Activated T-cell treated with anti-CD3 and anti-CD28 coated beads for 48 hours (primary cell): ENCODE measurements around the gene KAT8.
A peak's percentile ranks its signal among the peaks of the same experiment; 100 is the strongest.
"Not testable (repeated sequence)": the region's sequence is repeated elsewhere in the genome, so short reads cannot be mapped to it uniquely, and the experiment has no call there.

Source experiments
- DNase-seq: peaks from one replicate; pipeline ENCODE4 v3.0.0-alpha.2; 2020; ENCODE audit warnings: low read depth

Gene KAT8

DNA sequence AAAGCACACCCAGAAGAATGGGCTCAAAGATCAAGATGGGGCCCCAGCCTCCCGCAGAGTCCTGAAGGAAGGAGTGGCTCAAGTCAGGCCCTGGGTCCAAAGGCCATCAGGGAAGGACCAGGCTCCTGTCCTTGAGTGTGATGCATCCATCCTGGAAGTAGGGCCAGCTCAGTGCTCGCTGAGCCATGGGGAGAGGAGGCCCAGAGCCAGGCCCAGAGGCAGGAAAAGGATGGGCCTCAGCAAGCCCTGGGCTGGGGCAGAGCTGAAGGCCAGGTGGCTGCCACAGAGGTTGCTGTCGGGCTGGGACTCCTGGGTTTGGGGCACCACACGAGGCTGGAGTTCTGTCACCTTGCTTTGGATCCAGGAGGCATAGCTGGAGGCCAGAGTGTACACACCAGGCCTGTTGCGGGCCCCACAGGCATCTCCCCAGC is 14.4 kb downstream of the KAT8 start:
- DNase-seq: no peak

DNA sequence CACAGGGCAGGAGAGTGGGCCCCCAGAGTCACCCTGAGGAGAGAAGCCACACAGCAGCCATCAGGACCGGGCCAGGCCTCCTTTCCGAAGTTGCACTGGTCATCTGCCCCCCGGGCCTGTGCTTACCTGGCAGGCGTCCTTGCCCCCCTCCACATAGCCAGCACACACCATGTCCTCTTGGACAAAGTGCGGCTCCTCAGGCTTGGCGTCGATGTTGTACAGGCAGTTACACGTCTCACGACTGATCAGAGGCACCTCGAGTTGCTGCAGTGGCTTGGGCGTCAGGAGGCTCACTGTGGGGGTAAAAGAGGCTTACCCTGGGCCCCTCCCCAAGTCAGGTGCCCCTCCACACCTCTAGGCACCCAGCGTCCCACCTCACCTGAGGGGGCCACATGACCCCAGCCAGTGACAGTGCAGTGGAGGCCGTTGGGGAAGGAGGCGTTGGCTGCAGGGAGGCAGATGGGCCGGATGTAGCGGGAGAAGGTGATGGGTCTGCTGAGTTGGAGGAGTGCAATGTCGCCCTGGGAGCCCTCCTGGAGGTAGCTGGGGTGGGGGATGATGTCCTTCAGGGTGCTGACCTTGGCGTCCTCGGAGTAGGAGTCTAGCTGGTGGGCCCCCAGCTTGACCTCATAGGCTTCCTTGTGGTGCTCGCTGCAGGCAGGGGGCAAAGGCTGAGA is 15.0 kb downstream of the KAT8 start:
- DNase-seq: no peak

DNA sequence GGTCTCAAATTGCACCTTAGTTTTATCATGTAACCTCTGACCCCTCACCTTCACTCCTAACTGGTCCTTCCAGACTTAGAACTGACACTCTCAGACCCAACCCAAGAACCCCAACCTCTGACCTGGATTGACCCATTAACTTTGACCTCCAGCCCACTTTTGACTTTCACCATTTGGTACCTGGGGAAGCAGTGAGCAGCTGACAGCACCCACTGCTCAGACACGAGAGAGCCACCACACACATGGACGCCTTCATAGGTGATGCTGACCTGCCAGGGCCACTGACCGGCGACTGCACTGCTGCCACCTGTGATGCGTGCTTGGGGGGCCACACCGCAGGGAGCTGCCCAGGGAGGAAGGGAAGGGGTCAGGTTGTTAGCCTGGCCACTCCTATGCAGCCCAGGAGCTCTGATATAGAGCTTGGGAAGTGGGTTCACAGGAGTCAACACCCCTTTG is 15.6 kb downstream of the KAT8 start:
- no peak for DNase-seq

DNA sequence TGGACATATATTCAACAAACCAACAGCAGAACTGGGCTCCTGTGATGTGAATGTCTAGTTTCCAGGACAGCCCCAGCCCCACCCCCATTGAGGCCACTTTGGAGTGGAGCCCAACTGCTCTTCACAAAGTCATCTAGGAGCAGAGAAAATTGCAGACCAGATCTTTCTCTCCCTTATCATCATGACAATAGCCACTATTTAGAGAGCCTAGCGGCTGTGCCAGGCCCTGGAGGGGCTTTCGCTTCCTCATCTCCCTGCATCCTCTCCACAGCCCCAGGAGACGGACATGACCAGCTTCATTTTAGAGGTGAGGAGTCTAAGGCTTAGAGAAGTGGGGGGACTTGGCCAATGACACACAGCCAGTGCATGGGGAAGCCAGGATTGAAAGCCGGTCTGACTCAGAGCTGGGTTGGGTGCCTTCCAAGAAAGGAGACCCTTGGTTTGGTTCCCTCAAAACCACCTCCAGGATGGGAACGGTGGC is 16.7 kb downstream of the KAT8 start:
- no peak for DNase-seq

DNA sequence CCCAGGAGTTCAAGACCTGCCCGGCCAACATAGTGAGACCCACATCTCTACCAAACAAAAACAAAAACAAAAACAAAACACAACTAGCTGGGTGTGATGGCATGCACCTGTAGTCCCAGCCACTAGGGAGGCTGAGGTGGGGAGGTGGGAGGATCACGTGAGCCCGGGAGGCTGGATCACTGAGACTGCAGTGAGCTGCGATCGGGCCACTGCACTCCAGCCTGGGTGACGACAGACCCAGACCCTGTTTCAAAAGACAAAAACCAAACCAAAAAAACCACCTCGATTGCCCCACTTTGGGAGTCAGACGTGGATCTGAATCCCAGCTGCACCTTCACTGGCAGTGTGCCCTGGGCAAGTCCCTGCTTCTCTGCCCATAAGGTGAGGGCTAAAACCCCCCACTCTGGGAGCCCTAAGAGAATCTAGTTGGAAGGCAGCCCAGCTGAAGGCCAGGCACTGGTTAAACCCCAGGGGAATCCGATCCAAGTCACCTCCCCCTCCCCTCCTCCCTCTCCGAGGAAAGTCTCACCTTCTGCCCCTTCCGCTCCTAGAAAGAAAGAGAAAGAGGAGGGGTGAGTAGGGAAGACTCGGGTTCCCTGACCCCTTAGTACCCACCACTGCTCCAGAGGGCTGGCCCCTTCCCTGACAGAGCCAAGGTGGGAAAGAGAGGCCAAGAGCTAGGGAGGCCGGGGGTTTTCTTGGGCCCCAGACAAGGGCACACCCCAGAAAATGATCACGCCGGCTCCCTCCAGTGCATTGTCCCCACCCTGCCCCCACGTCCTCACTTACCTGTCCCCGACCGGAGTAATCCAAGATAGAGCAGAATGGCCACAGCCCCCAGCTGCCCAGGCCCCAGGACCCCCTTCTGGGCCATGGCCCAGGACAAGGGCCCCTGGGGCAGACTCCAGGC is 17.4 kb downstream of the KAT8 start:
- no peak for DNase-seq

DNA sequence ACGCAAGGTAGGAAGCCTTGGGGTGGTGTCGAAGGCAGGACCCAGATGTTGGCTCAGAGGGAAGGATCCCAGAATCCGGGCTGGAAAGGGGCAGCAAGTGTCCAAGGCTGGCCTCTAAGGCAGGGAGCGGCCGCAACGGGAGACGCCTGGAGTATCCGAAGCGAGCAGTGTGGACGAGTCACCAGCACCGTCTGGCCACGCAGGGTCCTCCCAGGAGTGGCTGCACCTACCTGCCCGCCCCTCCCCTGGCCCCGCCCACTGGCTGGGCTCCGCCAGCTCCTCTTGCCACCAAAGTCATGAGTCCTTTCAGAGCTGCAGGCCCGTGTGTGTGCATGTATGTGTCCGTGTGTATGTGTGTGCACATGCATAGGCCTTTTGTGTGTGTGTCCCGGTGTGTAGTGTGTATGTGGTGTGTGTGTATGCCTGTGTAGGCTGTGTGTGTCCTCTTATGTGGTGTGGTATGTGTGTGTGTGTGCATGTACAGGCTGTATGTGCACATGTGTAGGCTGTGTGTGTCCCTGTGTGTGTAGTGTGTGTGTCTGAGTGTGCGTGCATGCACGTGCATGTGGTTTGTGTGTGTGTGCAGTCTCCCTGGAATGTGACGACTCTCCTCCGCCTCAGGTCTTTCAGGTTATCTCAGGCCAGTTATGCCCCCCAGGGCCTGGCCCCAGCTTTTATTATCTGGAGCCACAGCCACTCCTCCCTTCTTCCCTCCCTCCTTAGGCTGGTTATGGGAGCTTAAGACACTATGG is 18.2 kb downstream of the KAT8 start, which contains the start of gene PRSS8:
PRSS8 (minus strand) TSS at position 193 of the 752 bp plus-strand sequence. CDS start 229 bp downstream, outside the sequence.
- DNase-seq: no peak

DNA sequence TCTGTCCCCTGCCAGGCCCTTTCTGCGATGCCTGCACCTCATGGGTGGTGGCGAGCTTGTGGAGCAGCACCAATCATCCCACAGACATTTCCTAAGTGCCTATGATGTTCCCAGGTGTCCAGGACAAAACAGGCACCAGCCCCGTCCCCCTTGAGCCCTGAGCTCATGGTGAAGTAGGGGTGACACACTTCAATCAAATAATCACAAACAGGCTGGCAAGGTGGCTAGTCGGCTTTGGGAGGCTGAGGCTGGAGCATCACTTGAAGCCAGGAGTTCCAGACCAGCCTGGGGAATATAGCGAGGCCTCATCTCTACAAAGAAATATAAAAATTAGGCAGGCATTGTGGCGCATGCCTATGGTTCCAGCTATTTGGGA is 18.8 kb downstream of the KAT8 start:
- no peak for DNase-seq

DNA sequence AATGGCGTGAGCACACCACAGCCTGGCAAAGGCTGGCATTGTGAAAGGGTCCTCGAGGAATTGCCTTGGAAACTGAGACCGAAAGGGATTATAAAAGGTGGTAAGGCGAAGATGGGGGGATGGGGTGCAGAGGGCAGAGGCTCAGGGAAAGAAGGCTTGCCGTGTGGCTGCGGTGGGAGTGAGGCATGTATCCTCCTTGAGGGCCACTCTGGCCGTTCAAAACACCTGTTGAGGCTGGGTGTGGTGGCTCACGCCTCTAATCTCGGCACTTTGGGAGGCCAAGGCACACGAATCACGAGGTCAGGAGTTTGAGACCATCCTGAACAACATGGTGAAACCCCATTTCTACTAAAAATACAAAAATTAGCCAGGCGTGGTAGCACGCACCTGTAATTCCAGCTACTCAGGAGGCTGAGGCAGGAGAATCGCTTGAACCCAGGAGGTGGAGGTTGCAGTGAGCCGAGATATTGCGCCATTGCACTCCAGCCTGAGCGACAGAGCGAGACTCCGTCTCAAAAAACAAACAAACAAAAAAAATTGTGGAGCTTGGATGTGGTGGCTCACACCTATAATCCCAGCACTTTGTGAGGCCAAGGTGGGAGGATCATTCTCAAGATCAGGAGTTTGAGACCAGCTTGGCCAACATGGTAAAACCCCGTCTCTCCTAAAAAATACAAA is 19.5 kb downstream of the KAT8 start:
- not testable (repeated sequence) for DNase-seq

DNA sequence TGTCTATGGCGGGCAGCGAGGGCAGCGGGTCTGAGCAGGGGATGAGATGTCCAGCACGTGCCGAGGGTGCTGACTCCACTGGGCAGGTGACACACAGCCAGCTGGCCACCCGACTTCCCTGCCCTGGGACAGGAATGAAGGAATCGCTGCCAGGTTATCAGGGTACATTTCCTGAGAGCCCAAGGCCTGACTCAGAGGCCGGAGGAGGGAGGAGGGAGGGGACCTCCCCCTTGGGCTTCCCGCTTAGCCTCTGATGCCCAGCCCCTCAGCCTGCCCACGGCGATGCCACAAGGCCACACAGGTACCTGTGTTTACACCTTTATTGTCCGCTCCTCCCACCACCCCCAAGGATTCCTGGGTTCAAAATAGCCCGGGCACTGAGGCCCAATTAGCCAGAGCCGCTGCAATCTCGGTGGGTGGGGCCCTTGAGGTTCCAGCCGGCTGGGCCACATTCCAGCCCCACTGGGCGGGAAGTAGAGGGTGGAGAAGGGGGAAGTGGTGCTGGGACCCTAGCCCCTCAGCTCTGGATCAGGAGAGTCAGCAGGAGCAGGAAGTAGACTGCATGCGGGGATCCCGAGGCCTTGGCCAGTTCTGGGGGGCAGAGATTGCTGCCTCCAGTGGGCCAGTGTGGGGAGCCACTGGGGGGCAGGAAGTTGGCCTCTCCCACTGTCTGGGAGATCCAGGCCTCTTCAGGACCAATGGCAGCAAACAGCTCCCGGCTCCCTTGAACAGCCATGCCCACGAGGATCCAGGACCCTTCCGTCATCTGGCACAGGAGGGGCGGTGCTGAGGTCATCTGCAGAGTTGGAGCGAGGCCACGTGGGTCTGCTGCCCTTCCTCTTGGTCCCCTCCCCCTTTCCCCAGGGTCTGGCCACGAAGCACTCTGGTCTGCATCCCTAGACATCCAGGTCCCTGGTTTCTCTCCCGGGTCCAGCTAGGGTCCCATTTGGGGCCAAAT is 21.4 kb downstream of the KAT8 start:
- no peak for DNase-seq

DNA sequence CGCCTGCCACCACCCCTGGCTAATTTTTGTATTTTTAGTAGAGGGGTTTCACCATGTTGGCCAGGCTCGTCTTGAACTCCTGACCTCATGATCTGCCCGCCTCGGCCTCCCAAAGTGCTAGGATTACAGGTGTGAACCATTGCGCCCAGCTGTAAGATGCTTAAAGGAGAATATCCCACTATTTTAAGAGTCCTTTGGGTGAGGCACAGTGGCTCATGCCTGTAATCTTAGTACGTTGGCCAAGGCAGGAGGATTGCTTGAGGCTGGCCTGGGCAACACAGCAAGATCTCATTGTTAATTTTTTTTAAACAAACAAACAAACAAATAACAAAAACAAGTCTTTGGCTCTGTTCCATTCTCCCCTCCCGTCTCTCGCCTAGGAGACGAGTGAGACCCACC is 23.6 kb downstream of the KAT8 start:
- not testable (repeated sequence) for DNase-seq

DNA sequence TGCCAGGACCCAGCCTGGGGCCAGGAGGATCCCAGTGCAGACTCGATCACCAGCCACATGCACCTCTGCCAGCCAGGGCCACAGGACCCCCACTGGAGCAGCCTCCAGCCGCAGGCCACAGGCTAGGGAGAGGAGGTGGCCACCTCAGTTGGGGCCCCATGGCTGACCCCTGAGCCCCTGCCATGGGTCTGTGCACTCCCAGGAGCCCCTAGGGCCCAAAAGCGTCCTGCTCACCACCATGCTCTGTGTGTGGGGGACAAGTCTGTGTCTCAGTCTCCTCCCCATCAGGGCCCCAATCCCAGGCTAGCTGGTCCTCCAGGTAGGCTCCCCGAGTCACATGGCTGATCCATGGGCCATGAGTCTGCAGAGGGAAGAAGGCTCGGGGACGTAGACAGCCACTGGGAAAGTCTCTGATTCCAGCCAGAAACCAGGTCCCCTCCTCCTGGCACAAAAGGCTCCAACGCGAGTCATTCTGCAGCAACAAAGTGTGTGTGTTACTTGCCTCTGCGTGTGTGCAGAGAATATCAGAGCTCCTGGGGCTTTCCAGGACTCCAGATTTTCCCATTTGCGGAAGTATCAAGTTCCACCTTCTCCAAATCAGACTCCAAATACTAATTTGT is 24.1 kb downstream of the KAT8 start:
- DNase-seq: no peak

DNA sequence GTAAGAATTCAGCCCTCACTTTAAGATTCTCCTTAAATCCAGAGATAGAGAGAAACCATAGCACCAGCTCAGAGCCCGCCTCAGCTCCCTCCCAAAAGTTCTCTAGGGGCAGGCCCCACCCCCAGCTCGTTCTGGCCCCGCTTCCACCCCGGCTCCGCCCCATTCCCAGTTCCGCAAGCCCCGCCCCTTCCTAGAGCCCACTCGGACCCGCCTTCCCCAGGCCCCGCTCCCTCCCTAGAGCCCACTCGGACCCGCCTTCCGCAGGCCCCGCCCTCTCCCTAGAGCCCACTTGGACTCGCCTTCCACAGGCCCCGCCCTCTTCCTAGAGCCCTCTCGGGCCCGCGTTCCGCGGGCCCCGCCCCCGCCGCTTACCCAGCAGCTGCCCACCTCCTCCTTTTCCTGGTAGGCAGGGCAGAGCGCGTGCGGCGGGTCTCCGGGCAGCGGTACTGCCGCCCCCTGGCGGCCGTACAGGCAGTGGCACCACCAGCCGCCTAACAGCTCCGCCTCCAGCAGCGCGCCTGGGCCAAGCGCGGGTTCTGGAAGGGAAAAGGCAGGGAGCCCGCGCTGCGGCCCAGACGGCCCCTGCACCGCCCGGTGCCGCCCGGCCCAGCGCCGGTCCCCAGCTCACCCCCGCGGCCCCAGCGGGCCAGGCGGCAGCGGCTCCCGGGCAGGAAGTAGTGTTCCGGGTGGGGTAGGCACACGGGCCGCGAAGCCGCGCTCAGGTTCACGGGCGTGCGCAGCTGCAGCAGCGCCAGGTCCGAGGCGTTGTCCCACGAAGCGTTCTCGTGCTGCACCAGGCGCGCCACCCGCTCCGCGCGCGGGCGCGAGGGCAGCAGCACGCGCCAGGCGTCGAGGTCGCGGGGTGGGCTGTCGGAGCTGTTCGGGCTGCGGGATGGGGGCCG is 24.9 kb downstream of the KAT8 start:
- peak; percentile 99 for DNase-seq

DNA sequence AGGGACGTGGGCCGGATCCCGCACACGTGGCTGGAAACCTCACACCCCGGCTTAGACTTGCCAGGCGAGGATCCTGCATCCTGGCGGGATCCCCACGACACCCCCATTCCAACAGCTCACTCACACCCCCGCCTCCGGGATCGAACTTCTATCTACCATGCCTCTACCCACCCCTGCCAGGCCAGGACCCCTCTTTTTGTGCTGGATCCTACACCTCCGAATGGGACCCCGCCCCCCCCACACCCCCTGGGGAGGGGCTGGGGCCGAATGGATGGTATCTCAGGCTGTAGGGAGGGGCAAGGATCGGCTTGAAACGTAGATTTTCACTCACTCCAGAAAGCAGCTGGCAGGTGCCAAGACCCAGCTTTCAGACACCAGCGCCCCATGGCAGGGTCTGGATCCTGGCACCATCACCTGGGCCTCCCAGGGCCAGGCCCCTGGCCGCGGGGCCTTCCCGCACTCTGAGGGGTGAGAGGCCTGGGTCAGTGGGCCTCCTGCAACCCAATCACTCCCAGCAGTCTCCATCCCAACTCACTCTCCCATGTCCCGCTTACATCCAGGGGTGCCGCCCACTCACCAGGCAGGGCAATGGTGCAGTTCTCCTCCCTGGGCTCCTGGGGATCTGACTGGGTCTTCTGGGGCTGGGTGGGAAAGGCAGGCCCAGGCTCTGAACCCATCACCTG is 25.7 kb downstream of the KAT8 start:
- no peak for DNase-seq

DNA sequence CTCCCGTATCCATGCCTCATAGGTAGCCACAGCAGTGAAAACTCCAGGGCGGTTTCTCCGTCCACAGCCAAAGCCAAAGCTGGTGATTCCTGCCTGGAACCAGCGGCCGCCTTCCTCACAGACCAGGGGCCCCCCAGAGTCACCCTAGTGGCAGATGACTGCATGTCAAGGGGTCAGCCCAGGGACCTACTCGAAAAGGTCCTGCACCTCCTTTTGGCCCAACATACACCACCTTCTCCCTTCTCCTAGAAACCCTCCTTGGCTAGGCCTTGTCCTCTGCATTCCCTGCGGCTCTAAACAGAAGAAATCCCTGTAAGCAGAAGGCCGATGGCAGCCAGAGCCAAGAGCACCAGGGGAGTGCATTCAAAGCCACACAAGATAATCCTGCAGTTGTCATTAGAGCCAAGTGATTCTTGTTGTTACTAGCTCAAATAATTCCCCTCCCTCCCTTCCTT is 26.3 kb downstream of the KAT8 start:
- no peak for DNase-seq

DNA sequence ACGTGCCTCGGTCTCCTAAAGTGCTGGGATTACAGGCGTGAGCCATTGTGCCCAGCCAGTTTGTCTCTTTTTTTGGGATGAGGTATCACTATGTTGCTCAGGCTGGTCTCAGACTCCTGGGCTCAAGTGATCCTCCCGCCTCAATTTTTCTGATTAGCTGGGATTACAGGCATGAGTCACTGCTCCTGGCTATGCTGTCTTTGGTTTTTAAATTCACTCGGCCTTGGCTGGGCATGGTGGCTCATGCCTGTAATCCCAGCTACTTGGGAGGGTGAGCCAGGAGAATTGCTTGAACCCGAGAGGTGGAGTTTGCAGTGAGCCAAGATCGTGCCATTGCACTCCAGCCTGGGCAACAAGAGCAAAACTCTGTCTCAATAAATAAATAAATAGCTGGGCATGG is 27.0 kb downstream of the KAT8 start:
- DNase-seq: not testable (repeated sequence)

DNA sequence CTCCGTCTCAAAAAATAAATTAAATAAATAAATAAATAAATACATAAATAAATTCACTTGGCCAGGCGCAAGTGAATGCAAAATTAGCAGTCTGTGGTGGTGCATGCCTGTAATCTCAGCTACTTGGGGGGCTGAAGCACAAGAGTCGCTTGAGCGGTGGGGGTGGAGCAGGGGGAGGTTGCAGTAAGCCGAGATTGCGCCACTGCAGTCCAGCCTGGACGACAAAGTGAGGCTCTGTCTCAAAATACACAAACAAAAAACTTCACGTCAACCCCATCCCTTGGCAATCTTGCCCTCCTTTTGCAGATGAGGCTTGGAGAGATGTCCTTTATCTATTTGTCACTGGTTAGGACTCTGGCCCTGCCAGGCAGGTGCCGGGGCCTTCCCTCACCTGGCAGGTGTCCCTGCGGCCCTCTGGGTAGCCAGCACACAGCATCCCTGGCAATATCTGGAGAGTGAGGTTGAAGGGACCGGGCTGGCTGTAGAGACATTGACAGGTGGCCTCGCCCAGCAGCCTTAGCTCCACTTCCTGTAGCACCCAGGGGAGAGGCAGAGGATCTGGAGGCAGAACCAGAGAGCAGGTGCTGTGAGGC is 28.0 kb downstream of the KAT8 start:
- DNase-seq: no peak

DNA sequence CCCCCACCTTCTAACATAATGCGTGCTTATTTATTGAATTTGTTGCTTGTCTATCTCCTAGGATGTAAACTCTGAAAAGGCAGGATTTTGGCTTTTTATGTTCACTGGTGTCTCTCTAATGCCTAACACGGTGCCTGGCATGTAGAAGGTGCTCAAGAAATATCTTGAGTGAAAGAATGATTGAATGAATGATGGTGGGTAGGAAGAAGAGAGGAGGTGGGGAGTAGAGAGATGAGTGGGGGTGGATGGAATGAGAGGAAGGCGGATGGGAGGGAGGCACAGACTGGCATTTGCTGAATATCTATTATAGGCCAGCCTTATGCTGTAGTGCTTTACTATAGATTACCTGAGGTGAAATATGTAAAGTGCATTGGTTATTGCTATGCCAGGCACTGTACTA is 30.1 kb downstream of the KAT8 start:
- no peak for DNase-seq

DNA sequence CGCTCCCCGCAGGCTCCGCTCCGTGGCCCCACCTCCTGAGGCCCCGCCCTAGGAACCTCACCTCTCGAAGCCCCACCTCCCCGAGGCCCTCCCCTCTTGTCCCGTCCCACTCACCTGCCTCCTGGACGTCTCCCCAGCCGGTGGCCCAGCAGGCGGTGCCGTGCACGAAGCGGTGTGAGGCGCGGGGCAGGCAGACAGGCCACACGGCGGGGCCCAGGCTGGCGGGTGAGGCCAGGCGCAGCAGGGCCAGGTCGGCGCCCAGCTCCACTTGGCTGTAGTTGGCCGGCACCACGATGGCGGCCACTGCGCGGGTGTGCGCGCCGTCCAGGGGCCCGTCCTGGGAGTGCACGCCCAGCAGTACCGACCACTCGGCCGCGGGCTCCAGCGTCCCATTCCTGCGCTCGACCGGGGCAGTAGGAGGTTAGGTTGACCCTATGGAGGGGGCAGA is 30.8 kb downstream of the KAT8 start:
- DNase-seq: no peak
